GM10248 (cell line): ENCODE results near the gene GNB1.

Experiments
- CTCF ChIA-PET: fragments of 300-600 bp; sonication (Branson Sonifier 250); formaldehyde crosslinking; extraction: SDS; loops from one replicate; lab custom pipeline; 2021; ENCODE audit warnings: antibody characterized with exemption; lab: Yijun Ruan, JAX
- POLR2A ChIA-PET: fragments of 350-650 bp; sonication (Branson Sonifier 250); formaldehyde crosslinking; extraction: SDS; loops from one replicate; lab custom pipeline; 2020; ENCODE audit warnings: antibody characterized with exemption; lab: Yijun Ruan, JAX
- DNase-seq: peaks from one replicate; pipeline ENCODE4 v3.0.0; 2012; ENCODE audit errors: extremely low spot score
- TF ChIP-seq, protein P1 (sequence below): IDR thresholded peaks from 2 replicates; pipeline ENCODE4 v1.5.1; 2012; ENCODE audit warnings: mild to moderate bottlenecking, low read depth; ENCODE audit errors: extremely low read depth, missing control alignments, control extremely low read depth

Gene GNB1

DNA sequence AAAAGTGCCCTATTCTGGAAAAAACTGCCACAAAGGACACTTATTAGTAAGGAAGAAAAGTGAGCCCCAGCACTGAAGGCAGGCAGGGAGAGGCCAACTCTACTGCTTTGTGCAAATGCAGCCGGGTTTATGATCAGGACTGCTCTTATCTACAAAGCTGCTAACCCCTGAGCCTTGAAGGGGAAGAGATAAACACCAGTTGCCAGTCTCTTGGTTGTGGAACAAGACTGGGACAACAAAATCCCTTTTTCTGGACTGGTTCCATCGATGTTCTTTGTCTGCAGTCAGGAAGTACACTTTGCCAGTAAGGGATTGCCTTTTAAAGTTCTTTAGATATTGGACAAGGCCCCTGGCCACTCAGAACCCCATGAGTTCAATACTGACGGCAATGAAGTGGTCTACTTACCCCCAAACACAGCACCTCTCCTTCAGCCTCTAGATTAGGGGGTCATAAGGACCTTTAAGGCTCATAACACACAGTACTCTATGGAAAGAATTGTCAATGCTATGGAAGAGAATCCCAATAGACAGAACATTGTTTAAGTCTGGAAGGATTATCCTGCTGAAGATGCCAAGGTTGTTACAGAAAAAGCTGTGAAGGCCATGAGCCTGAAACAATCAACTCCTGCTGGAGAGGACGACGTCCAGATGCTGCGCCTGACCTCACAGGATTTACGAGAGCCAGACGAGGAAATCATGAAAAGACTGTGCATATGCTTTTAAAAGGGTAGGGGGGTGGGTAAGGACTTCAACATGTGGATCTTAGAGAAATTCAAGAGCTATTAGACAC, 43.6 kb downstream of the GNB1 start:
- CTCF ChIA-PET: interaction anchor here (1.5 to 2.4 kb wide), 3 partner anchors 14 to 22 kb away, joined by 3 to 13 read pairs (median 4); no protein-coding TSS in a partner anchor
- TF ChIP-seq, protein P1, sequence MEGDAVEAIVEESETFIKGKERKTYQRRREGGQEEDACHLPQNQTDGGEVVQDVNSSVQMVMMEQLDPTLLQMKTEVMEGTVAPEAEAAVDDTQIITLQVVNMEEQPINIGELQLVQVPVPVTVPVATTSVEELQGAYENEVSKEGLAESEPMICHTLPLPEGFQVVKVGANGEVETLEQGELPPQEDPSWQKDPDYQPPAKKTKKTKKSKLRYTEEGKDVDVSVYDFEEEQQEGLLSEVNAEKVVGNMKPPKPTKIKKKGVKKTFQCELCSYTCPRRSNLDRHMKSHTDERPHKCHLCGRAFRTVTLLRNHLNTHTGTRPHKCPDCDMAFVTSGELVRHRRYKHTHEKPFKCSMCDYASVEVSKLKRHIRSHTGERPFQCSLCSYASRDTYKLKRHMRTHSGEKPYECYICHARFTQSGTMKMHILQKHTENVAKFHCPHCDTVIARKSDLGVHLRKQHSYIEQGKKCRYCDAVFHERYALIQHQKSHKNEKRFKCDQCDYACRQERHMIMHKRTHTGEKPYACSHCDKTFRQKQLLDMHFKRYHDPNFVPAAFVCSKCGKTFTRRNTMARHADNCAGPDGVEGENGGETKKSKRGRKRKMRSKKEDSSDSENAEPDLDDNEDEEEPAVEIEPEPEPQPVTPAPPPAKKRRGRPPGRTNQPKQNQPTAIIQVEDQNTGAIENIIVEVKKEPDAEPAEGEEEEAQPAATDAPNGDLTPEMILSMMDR: no peak
- POLR2A ChIA-PET: no interaction called here

DNA sequence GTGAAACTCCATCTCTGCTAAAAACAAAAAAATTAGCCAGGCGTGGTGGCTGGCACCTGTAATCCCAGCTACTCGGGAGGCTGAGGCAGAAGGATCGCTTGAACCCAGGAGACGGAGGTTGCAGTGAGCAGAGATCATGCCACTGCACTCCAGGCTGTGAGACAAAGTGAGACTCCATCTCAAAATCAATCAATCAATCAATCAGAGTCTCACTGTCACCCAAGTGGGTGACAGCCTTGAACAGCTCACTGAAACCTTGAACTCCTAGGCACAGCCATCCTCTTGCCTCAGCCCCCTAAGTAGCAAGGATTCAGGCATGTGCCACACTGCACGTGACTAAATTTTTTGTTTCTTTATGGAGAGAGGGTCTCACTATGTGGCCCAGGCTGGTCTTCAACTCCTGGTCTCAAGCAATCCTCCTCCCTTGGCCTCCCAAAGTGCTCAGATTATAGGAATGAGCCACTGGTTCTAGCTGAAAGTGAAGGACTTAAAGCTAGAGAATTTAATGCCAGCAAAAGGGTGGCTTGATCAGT, 44.4 kb downstream of the GNB1 start:
- ChIA-PET CTCF (interaction anchor here (0.7 to 1.5 kb wide), 2 partner anchors 15 to 37 kb away, joined by 3 read pairs; no protein-coding TSS in a partner anchor), POLR2A (no interaction called here)
- TF ChIP-seq, protein P1: no peak
- no peak for DNase-seq

More for the DNA sequence above, 43.6 kb downstream of the GNB1 start:
- no peak for DNase-seq

DNA sequence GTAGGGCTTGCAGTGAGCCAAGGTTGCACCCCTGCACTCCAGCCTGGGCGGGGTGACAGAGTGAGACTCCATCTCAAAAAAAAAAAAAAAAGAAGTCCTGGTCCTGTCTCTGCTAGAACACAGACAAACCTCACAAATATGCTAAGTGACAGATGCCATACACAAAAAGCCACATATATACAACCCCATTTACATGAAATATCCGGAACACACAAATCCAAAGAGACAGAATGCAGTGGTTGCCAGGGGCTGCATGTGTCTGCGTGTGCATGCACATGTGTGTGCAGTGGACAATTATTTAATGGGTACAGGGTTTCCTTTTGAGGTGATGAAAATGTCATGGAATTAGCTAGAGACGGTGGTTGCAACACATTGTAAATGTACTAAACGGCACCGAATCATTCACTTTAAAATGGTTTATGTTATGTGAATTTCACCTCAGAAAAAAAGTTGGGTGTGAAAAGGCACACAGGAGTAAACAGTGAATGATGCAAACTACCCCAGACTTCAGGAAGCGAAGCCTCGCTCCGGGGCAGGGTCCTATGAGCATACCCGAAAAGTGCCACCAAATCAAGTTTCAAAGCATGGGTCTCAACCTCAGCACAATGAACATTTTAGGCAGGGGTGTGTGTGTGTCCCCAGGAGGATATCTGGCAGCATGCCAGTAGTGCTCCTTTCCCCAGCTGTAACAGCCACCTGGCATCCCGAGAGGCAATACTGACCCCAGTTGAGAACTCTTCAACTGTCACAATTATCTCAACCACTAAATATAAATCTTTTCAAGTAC, 48.3 kb downstream of the GNB1 start:
- TF ChIP-seq, protein P1: no peak
- DNase-seq: no peak
- POLR2A ChIA-PET: no interaction called here
- CTCF ChIA-PET: interaction anchor here (0.6 to 1.2 kb wide), 3 partner anchors 11 to 19 kb away, joined by 3 to 4 read pairs (median 3); no protein-coding TSS in a partner anchor

DNA sequence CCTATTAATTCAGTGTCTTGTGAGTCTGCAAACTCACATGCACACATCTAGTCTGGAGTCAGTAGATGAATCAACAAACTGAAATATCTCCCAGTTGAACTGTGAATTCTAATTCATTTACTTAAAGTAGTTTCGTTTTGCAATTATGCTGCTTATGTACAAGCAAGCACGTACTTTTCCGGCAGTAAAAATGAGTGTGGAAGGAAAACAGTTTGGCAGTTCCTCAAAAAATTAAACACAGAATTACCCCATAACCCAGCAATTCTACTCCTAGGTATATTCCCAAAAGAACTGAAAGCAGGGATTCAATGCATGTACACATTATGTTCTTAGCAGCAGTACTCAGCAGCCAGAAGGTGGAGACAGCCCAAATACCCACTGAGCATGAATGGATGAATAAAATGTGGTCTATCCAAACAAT, 49.3 kb downstream of the GNB1 start:
- CTCF ChIA-PET: no interaction called here
- DNase-seq: no peak
- TF ChIP-seq, protein P1: peak; percentile 9
- POLR2A ChIA-PET: no interaction called here

DNA sequence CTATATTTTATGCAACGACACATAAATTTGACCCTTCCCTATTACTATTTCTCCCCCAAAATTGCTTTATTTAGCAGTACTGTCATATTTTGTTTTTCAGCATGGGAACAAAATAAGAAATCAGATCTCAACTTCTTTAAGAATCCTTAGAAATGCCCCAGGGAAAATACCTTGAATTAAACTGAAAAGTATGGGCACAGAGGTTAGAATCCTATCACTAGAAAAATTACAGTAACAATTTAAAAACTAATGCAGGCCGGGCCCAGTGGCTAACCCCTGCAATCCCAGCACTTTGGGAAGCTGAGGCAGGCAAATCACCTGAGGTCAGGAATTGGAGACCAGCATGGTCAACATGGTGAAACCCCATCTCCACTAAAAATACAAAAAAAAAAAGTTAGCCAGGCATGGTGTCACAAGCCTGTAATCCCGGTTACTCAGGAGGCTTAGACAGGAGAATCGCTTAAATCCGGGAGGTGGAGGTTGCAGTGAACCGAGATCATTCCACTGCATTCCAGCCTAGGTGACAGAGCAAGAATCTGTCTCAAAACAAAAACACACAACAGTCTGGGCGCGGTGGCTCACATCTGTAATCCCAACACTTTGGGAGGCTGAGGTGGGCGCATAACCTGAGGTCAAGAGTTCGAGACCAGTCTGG, 51.4 kb downstream of the GNB1 start:
- no peak for DNase-seq
- TF ChIP-seq, protein P1: no peak
- ChIA-PET CTCF (interaction anchor here (1.0 to 1.2 kb wide), 2 partner anchors 9 to 22 kb away, joined by 3 read pairs; no protein-coding TSS in a partner anchor), POLR2A (no interaction called here)
